Measurements from ENCODE around the gene PIK3AP1. TPM values are rescaled to one million over a fixed set of nuclear protein-coding genes. Genes with fewer than 3 reads are reported as not detected.
"Not testable (repeated sequence)": the region's sequence is repeated elsewhere in the genome, so short reads cannot be mapped to it uniquely, and the experiment has no call there.

PIK3AP1 gene
- total RNA-seq, 8 experiments from 2014 or later, result 0.23 to 11.8 (median 3.3) TPM

GRCh38 chr10:96560966-96561887 lies 159.1 kb downstream of the PIK3AP1 start:
- no peak overlapping the region for H3K27ac ChIP-seq
- in situ Hi-C loops (cut with MboI; ENCODE audit: low pct_unique_long_range_greater_than_20kb in 2 of 9, low sequenced_read_pairs in 9 of 9, unreplicated experiment in 9 of 9), result no loop called here
- 39 to 100% (median 95%) methylated on average over 1 to 3 of the region's 3 CpGs for WGBS, 10 experiments
- H3K4me3 ChIP-seq, result no peak overlapping the region
- H3K4me1 ChIP-seq (replicated peaks in 1 of 2), result no peaks in the 10 kb centered on the region
- peak in 1 of 8 experiments; percentile 24 for ATAC-seq (replicated peaks in 6 of 8)

- 71 to 100% (median 93%) methylated on average over 1 to 2 of the region's 2 CpGs for WGBS, 10 experiments
- in situ Hi-C loops (cut with MboI; ENCODE audit: low pct_unique_long_range_greater_than_20kb in 2 of 9, low sequenced_read_pairs in 9 of 9, unreplicated experiment in 9 of 9), result no loop called here
- Histone ChIP-seq H3K27ac (no peak overlapping the region), H3K4me3 (no peak overlapping the region), H3K4me1 (replicated peaks in 1 of 2) (no peaks in the 10 kb centered on the region)
- no peak for ATAC-seq (replicated peaks in 6 of 8)
Observed at GRCh38 chr10:96560489-96560888, 159.8 kb downstream of the PIK3AP1 start.

- in situ Hi-C loops (cut with MboI; ENCODE audit: low pct_unique_long_range_greater_than_20kb in 2 of 9, low sequenced_read_pairs in 9 of 9, unreplicated experiment in 9 of 9), result no loop called here
Observed at GRCh38 chr10:96556003-96556402, 164.3 kb downstream of the PIK3AP1 start.

GRCh38 chr10:96555330-96555729 lies 165.0 kb downstream of the PIK3AP1 start:
- Histone ChIP-seq H3K4me1 (replicated peaks in 1 of 2) (no peaks in the 10 kb centered on the region), H3K27ac (no peak overlapping the region), H3K4me3 (no peak overlapping the region)
- 0 to 100% (median 95%) methylated on average over 1 to 3 of the region's 3 CpGs for WGBS, 10 experiments
- peak in 3 of 8 experiments; percentile 72 to 87 (median 77) for ATAC-seq (replicated peaks in 6 of 8)
- in situ Hi-C loops (cut with MboI; ENCODE audit: low pct_unique_long_range_greater_than_20kb in 2 of 9, low sequenced_read_pairs in 9 of 9, unreplicated experiment in 9 of 9), result no loop called here

More at GRCh38 chr10:96556003-96556402, 164.3 kb downstream of the PIK3AP1 start:
- H3K4me3 ChIP-seq, result no peak overlapping the region
- no peaks in the 10 kb centered on the region for H3K4me1 ChIP-seq (replicated peaks in 1 of 2)
- peak in 4 of 8 experiments; percentile 23 to 56 (median 42) for ATAC-seq (replicated peaks in 6 of 8)
- 25 to 100% (median 78%) methylated on average over 1 of the region's 1 CpG; no CpG with 5 or more reads in 2 of the 10 experiments for WGBS, 10 experiments
- no peak overlapping the region for H3K27ac ChIP-seq

GRCh38 chr10:96548589-96548988 lies 171.7 kb downstream of the PIK3AP1 start:
- 80 to 100% (median 95%) methylated on average over 2 to 5 of the region's 5 CpGs for WGBS, 10 experiments

GRCh38 chr10:96545558-96545957 lies 174.8 kb downstream of the PIK3AP1 start:
- in situ Hi-C loops (cut with MboI; ENCODE audit: low pct_unique_long_range_greater_than_20kb in 2 of 9, low sequenced_read_pairs in 9 of 9, unreplicated experiment in 9 of 9); H3K4me1 ChIP-seq (replicated peaks in 1 of 2); ATAC-seq (replicated peaks in 6 of 8); H3K27ac ChIP-seq; H3K4me3 ChIP-seq: not testable (repeated sequence)
- 80 to 100% (median 95%) methylated on average over 2 to 10 of the region's 10 CpGs for WGBS, 10 experiments

More at GRCh38 chr10:96548589-96548988, 171.7 kb downstream of the PIK3AP1 start:
- Histone ChIP-seq H3K4me1 (replicated peaks in 1 of 2) (no peaks in the 10 kb centered on the region), H3K4me3 (no peak overlapping the region), H3K27ac (no peak overlapping the region)
- in situ Hi-C loops (cut with MboI; ENCODE audit: low pct_unique_long_range_greater_than_20kb in 2 of 9, low sequenced_read_pairs in 9 of 9, unreplicated experiment in 9 of 9), result no loop called here
- no peak for ATAC-seq (replicated peaks in 6 of 8)

Other genes with a start within 250 kb of the PIK3AP1 start
- 10 to 100 TPM in 1 of 8 experiments, 1 to 10 TPM in 7; 1.1 to 20.4 (median 2.2) TPM for gene TLL2, start 206.6 kb downstream of the PIK3AP1 start, total RNA-seq
- 100 to 1,000 TPM in 1 of 8 experiments, 10 to 100 TPM in 7; 50.2 to 116 (median 64.7) TPM for gene TM9SF3, start 133.5 kb downstream of the PIK3AP1 start, total RNA-seq
- 10 to 100 TPM; 11.0 to 62.7 (median 44.4) TPM for gene LCOR, start 111.8 kb upstream of the PIK3AP1 start, total RNA-seq